Smooth muscle cell (in vitro differentiated cells): Measurements from ENCODE around the gene NDUFB4. TPM values are rescaled to one million over a fixed set of nuclear protein-coding genes. Genes with fewer than 3 reads are reported as not detected.

Experiments used
- DNase-seq: peaks from one replicate; lab custom pipeline; 2025; ENCODE audit not compliant: unreplicated experiment; lab: John Stamatoyannopoulos, UW
- H2AFZ ChIP-seq: fragments of 200-600 bp; sonication (generic); 2 replicates; pipeline ENCODE4 v1.6.0; 2016; ENCODE audit warnings: antibody characterized with exemption, low read depth, mild to moderate bottlenecking
- H3F3A ChIP-seq: fragments of 200-600 bp; sonication (generic); 2 replicates; pipeline ENCODE4 v1.6.0; 2017; ENCODE audit warnings: antibody characterized with exemption, low read depth
- H3K27ac ChIP-seq: fragments of 200-600 bp; sonication (generic); 2 replicates; pipeline ENCODE4 v1.5.1; 2016; ENCODE audit warnings: low read depth, mild to moderate bottlenecking
- H3K27me3 ChIP-seq: fragments of 200-600 bp; sonication (generic); 2 replicates; pipeline ENCODE4 v1.6.1; 2016; ENCODE audit warnings: low read depth, mild to moderate bottlenecking
- H3K36me3 ChIP-seq: fragments of 200-600 bp; sonication (generic); 2 replicates; pipeline ENCODE4 v1.5.1; 2016; ENCODE audit warnings: low read depth
- H3K4me1 ChIP-seq: fragments of 200-600 bp; sonication (generic); 2 replicates; pipeline ENCODE4 v1.5.1; 2016; ENCODE audit warnings: low read depth
- H3K4me2 ChIP-seq: fragments of 200-600 bp; sonication (generic); 2 replicates; pipeline ENCODE4 v1.6.0; 2016; ENCODE audit warnings: mild to moderate bottlenecking
- H3K4me3 ChIP-seq: fragments of 200-600 bp; sonication (generic); 2 replicates; pipeline ENCODE4 v1.5.1; 2016; ENCODE audit warnings: mild to moderate bottlenecking
- H3K79me2 ChIP-seq: fragments of 200-600 bp; sonication (generic); 2 replicates; pipeline ENCODE4 v1.6.0; 2016; ENCODE audit warnings: low read depth, mild to moderate bottlenecking
- H3K9ac ChIP-seq: fragments of 200-600 bp; sonication (generic); 2 replicates; pipeline ENCODE4 v1.6.0; 2016; ENCODE audit warnings: low read depth
- H3K9me3 ChIP-seq: fragments of 200-600 bp; sonication (generic); replicated peaks from 2 replicates; pipeline ENCODE4 v1.5.1; 2016; ENCODE audit warnings: low read depth
- H4K20me1 ChIP-seq: fragments of 200-600 bp; sonication (generic); 2 replicates; pipeline ENCODE4 v1.6.0; 2016; ENCODE audit warnings: low read depth
- WGBS: methylation state at CpG from one replicate; pipeline ENCODE4 v1.1.7; 2016; ENCODE audit warnings: low lambda C conversion rate; 5-methylcytosine and 5-hydroxymethylcytosine counted together
- polyA plus RNA-seq: library from polyadenylated mRNA; unstranded; fragments of >200 nt; fragmentation: Nextera tagmentation; extraction: Ambion mirVana; gene quantifications from 2 replicates; pipeline ENCODE4 v1.2.1, GENCODE V29; 2016
- total RNA-seq: library from RNA; depleted of rRNA; stranded (reverse); fragments of >200 nt; gene quantifications from 2 replicates; pipeline ENCODE4 v1.2.3, GENCODE V29; 2014
- TF ChIP-seq, protein P1 (sequence below): fragments of 200-600 bp; sonication (generic); IDR thresholded peaks from 2 replicates; pipeline ENCODE4 v1.5.1; 2017; ENCODE audit warnings: borderline replicate concordance, mild to moderate bottlenecking, antibody characterized with exemption; ENCODE audit not compliant: insufficient read depth, poor library complexity, severe bottlenecking

The NDUFB4 gene
- total and polyA plus RNA-seq, 2 experiments from 2014 or later: 270 to 493 TPM

- H3K4me1 ChIP-seq: peaks cover 11% of the 10 kb centered on the region
- TF ChIP-seq, protein P1, sequence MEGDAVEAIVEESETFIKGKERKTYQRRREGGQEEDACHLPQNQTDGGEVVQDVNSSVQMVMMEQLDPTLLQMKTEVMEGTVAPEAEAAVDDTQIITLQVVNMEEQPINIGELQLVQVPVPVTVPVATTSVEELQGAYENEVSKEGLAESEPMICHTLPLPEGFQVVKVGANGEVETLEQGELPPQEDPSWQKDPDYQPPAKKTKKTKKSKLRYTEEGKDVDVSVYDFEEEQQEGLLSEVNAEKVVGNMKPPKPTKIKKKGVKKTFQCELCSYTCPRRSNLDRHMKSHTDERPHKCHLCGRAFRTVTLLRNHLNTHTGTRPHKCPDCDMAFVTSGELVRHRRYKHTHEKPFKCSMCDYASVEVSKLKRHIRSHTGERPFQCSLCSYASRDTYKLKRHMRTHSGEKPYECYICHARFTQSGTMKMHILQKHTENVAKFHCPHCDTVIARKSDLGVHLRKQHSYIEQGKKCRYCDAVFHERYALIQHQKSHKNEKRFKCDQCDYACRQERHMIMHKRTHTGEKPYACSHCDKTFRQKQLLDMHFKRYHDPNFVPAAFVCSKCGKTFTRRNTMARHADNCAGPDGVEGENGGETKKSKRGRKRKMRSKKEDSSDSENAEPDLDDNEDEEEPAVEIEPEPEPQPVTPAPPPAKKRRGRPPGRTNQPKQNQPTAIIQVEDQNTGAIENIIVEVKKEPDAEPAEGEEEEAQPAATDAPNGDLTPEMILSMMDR: no peak
Observed at GRCh38 chr3:120554812-120555606, 41.1 kb upstream of the NDUFB4 start.

GRCh38 chr3:120555657-120556509 lies 40.3 kb upstream of the NDUFB4 start:
- no peak overlapping the region for H2AFZ ChIP-seq

More at GRCh38 chr3:120554812-120555606, 41.1 kb upstream of the NDUFB4 start:
- no peaks in the 10 kb centered on the region for H3K27me3 ChIP-seq
- no peak overlapping the region for H3K27ac ChIP-seq
- H3K4me2 ChIP-seq: no peak overlapping the region
- no peak overlapping the region for H2AFZ ChIP-seq
- H3K4me3 ChIP-seq: no peak overlapping the region
- WGBS: 82% methylated on average over 3 of the region's 3 CpGs
- no peaks in the 10 kb centered on the region for H4K20me1 ChIP-seq
- H3F3A ChIP-seq: peaks cover 7% of the 10 kb centered on the region
- no peaks in the 10 kb centered on the region for H3K9me3 ChIP-seq
- H3K36me3 ChIP-seq: no peaks in the 10 kb centered on the region
- H3K79me2 ChIP-seq: no peaks in the 10 kb centered on the region
- H3K9ac ChIP-seq: no peak overlapping the region
- no peak for DNase-seq

DNA sequence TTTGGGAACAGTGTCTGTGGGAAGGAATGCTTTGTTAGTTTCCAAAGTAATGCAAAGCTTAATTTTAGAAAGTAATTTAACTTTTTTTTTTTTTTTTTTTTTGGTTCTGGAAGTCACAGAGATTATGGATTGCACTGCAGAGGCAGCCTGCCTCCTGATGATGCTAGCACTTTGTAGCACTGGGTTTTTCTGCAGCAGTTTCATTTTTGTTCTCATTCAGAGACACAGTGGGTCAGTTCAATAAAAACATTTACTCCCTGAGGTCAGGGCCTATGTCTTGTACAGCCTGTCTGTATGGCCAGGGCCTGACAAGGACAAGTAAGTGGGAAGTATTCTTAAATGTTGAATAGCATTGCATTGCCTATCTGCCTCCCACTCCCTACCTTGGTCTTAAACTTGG lies 39.0 kb upstream of the NDUFB4 start:
- Histone ChIP-seq H3K4me2 (no peak overlapping the region), H3K27me3 (no peaks in the 10 kb centered on the region), H3K4me1 (peaks cover 21% of the 10 kb centered on the region), H3F3A (peaks cover 18% of the 10 kb centered on the region), H3K9ac (no peak overlapping the region), H3K36me3 (no peaks in the 10 kb centered on the region), H3K9me3 (no peaks in the 10 kb centered on the region), H4K20me1 (no peaks in the 10 kb centered on the region), H3K4me3 (no peak overlapping the region), H2AFZ (no peak overlapping the region), H3K27ac (no peak overlapping the region), H3K79me2 (no peaks in the 10 kb centered on the region)
- TF ChIP-seq, protein P1: no peak
- DNase-seq: no peak

More at GRCh38 chr3:120555657-120556509, 40.3 kb upstream of the NDUFB4 start:
- Histone ChIP-seq H3K4me1 (peaks cover 19% of the 10 kb centered on the region), H3F3A (peaks cover 16% of the 10 kb centered on the region), H3K9ac (no peak overlapping the region), H3K4me3 (no peak overlapping the region), H3K27ac (no peak overlapping the region), H3K36me3 (no peaks in the 10 kb centered on the region), H3K9me3 (no peaks in the 10 kb centered on the region), H3K79me2 (no peaks in the 10 kb centered on the region), H4K20me1 (no peaks in the 10 kb centered on the region), H3K4me2 (no peak overlapping the region), H3K27me3 (no peaks in the 10 kb centered on the region)
- WGBS: 89% methylated on average over 7 of the region's 7 CpGs
- TF ChIP-seq, protein P1: no peak
- no peak for DNase-seq
